ENCODE results near the gene PFKFB4.

DNA sequence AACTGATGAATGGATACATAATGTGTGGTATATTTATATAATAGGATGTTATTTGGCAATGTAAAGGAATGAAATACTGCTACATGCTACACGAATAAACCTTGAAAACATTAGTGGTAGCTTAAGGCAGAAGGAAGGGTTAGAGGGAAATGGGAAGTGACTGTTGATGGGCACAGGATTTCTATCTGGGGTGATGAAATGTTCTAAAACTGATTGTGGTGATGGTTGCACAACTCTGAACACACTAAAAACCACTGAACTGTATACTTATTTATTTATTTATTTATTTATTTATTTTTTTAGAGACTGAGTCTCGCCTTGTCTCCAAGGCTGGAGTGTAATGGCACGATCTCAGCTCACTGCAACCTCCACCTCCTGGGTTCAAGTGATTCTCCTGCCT lies 27.8 kb downstream of the PFKFB4 start:
- TF ChIP-seq GATA1 (IDR thresholded peaks at IDR 0.05; ENCODE audit: low read depth, low read length) (no peak), POLR2A (IDR thresholded peaks at IDR 0.05; ENCODE audit: low read length) (no peak)
